Stimulated activated memory B cell treated with anti-CD40 and anti-IgM and Interleukin-4, amounts not matched to agents 10 μg/mL and 1 μg/mL and 100 μg/mL, for 72 hours (primary cell): ENCODE results near the gene SCUBE1.

Experiments
- ATAC-seq: fragments of 150-1000 bp; cut with Tn5 transposase; 2 replicates; pipeline ENCODE4 v1.10.0; 2021
- H3K27ac Mint-ChIP-seq: one replicate; pipeline ENCODE4 v1.8.0; 2022; ENCODE audit warnings: mild to moderate bottlenecking, mixed read lengths
- H3K27me3 Mint-ChIP-seq: one replicate; pipeline ENCODE4 v1.8.0; 2022; ENCODE audit warnings: mixed read lengths
- H3K36me3 Mint-ChIP-seq: one replicate; pipeline ENCODE4 v1.8.0; 2022; ENCODE audit warnings: mixed read lengths
- H3K4me1 Mint-ChIP-seq: one replicate; pipeline ENCODE4 v1.8.0; 2022; ENCODE audit warnings: mixed read lengths
- H3K4me3 Mint-ChIP-seq: one replicate; pipeline ENCODE4 v1.8.0; 2022; ENCODE audit warnings: mild to moderate bottlenecking, moderate library complexity, mixed read lengths
- H3K9me3 Mint-ChIP-seq: one replicate; pipeline ENCODE4 v1.8.0; 2022; ENCODE audit warnings: mixed read lengths

The SCUBE1 gene

GRCh38 chr22:43242627-43243026, 100.5 kb downstream of the SCUBE1 start:
- no peak overlapping the region for H3K4me3 Mint-ChIP-seq
- no peak overlapping the region for H3K27ac Mint-ChIP-seq
- peaks cover 69% of the 10 kb centered on the region for H3K27me3 Mint-ChIP-seq
- no peak for ATAC-seq
- H3K36me3 Mint-ChIP-seq: no peaks in the 10 kb centered on the region
- peaks cover 10% of the 10 kb centered on the region for H3K4me1 Mint-ChIP-seq
- no peaks in the 10 kb centered on the region for H3K9me3 Mint-ChIP-seq

GRCh38 chr22:43241699-43242386, 101.3 kb downstream of the SCUBE1 start:
- Mint-ChIP-seq H3K27ac (no peak overlapping the region), H3K36me3 (no peaks in the 10 kb centered on the region), H3K27me3 (peaks cover 69% of the 10 kb centered on the region), H3K4me1 (peaks cover 12% of the 10 kb centered on the region), H3K4me3 (no peak overlapping the region), H3K9me3 (no peaks in the 10 kb centered on the region)
- no peak for ATAC-seq

- H3K9me3 Mint-ChIP-seq: no peaks in the 10 kb centered on the region
- H3K27me3 Mint-ChIP-seq: peaks cover 69% of the 10 kb centered on the region
- ATAC-seq: no peak
- H3K27ac Mint-ChIP-seq: no peak overlapping the region
- H3K4me1 Mint-ChIP-seq: peaks cover 12% of the 10 kb centered on the region
- no peak overlapping the region for H3K4me3 Mint-ChIP-seq
- no peaks in the 10 kb centered on the region for H3K36me3 Mint-ChIP-seq
Observed at GRCh38 chr22:43241138-43241597, 102.0 kb downstream of the SCUBE1 start.

GRCh38 chr22:43240614-43241013, 102.6 kb downstream of the SCUBE1 start:
- H3K27me3 Mint-ChIP-seq: peaks cover 69% of the 10 kb centered on the region
- no peak overlapping the region for H3K27ac Mint-ChIP-seq

GRCh38 chr22:43239956-43240355, 103.2 kb downstream of the SCUBE1 start:
- no peaks in the 10 kb centered on the region for H3K36me3 Mint-ChIP-seq
- no peak overlapping the region for H3K4me3 Mint-ChIP-seq
- ATAC-seq: no peak
- no peaks in the 10 kb centered on the region for H3K9me3 Mint-ChIP-seq
- H3K27ac Mint-ChIP-seq: no peak overlapping the region
- H3K4me1 Mint-ChIP-seq: peaks cover 7% of the 10 kb centered on the region
- H3K27me3 Mint-ChIP-seq: peaks cover 68% of the 10 kb centered on the region

More at GRCh38 chr22:43240614-43241013, 102.6 kb downstream of the SCUBE1 start:
- H3K36me3 Mint-ChIP-seq: no peaks in the 10 kb centered on the region
- H3K4me3 Mint-ChIP-seq: no peak overlapping the region
- no peak for ATAC-seq
- H3K9me3 Mint-ChIP-seq: no peaks in the 10 kb centered on the region
- peaks cover 7% of the 10 kb centered on the region for H3K4me1 Mint-ChIP-seq

GRCh38 chr22:43239193-43239780, 103.9 kb downstream of the SCUBE1 start:
- Mint-ChIP-seq H3K27me3 (peaks cover 62% of the 10 kb centered on the region), H3K9me3 (no peaks in the 10 kb centered on the region), H3K4me3 (no peak overlapping the region), H3K27ac (no peak overlapping the region), H3K4me1 (peaks cover 7% of the 10 kb centered on the region), H3K36me3 (no peaks in the 10 kb centered on the region)
- ATAC-seq: no peak

GRCh38 chr22:43238526-43239006, 104.6 kb downstream of the SCUBE1 start:
- peaks cover 7% of the 10 kb centered on the region for H3K4me1 Mint-ChIP-seq

GRCh38 chr22:43237280-43237679, 105.9 kb downstream of the SCUBE1 start:
- Mint-ChIP-seq H3K36me3 (no peaks in the 10 kb centered on the region), H3K4me3 (no peak overlapping the region), H3K27ac (no peak overlapping the region), H3K4me1 (peaks cover 7% of the 10 kb centered on the region), H3K9me3 (no peaks in the 10 kb centered on the region), H3K27me3 (peaks cover 76% of the 10 kb centered on the region)
- ATAC-seq: no peak

More at GRCh38 chr22:43238526-43239006, 104.6 kb downstream of the SCUBE1 start:
- Mint-ChIP-seq H3K9me3 (no peaks in the 10 kb centered on the region), H3K36me3 (no peaks in the 10 kb centered on the region), H3K27ac (no peak overlapping the region), H3K27me3 (peaks cover 64% of the 10 kb centered on the region), H3K4me3 (no peak overlapping the region)
- no peak for ATAC-seq

- Mint-ChIP-seq H3K4me3 (no peak overlapping the region), H3K27me3 (peaks cover 77% of the 10 kb centered on the region), H3K27ac (no peak overlapping the region), H3K9me3 (no peaks in the 10 kb centered on the region), H3K4me1 (peaks cover 7% of the 10 kb centered on the region), H3K36me3 (no peaks in the 10 kb centered on the region)
- no peak for ATAC-seq
Observed at GRCh38 chr22:43236411-43237166, 106.6 kb downstream of the SCUBE1 start.

- peaks cover 14% of the 10 kb centered on the region for H3K4me1 Mint-ChIP-seq
- H3K27me3 Mint-ChIP-seq: peaks cover 80% of the 10 kb centered on the region
- no peaks in the 10 kb centered on the region for H3K36me3 Mint-ChIP-seq
- no peaks in the 10 kb centered on the region for H3K9me3 Mint-ChIP-seq
- H3K4me3 Mint-ChIP-seq: no peak overlapping the region
- no peak for ATAC-seq
- no peak overlapping the region for H3K27ac Mint-ChIP-seq
Observed at GRCh38 chr22:43235445-43236409, 107.4 kb downstream of the SCUBE1 start.

- Mint-ChIP-seq H3K36me3 (no peaks in the 10 kb centered on the region), H3K27ac (no peak overlapping the region), H3K4me1 (peaks cover 15% of the 10 kb centered on the region), H3K9me3 (no peaks in the 10 kb centered on the region), H3K27me3 (peaks cover 79% of the 10 kb centered on the region), H3K4me3 (no peak overlapping the region)
- no peak for ATAC-seq
Observed at GRCh38 chr22:43234264-43234988, 108.7 kb downstream of the SCUBE1 start.

- no peak for ATAC-seq
- peaks cover 15% of the 10 kb centered on the region for H3K4me1 Mint-ChIP-seq
- H3K9me3 Mint-ChIP-seq: no peaks in the 10 kb centered on the region
- no peak overlapping the region for H3K27ac Mint-ChIP-seq
- no peak overlapping the region for H3K4me3 Mint-ChIP-seq
- H3K36me3 Mint-ChIP-seq: no peaks in the 10 kb centered on the region
- peaks cover 83% of the 10 kb centered on the region for H3K27me3 Mint-ChIP-seq
Observed at GRCh38 chr22:43233529-43233928, 109.6 kb downstream of the SCUBE1 start.

GRCh38 chr22:43232445-43232844, 110.7 kb downstream of the SCUBE1 start:
- Mint-ChIP-seq H3K36me3 (no peaks in the 10 kb centered on the region), H3K27me3 (peaks cover 79% of the 10 kb centered on the region), H3K4me3 (no peak overlapping the region), H3K27ac (no peak overlapping the region), H3K4me1 (peaks cover 8% of the 10 kb centered on the region), H3K9me3 (no peaks in the 10 kb centered on the region)
- no peak for ATAC-seq

GRCh38 chr22:43231724-43232034, 111.5 kb downstream of the SCUBE1 start:
- Mint-ChIP-seq H3K27ac (no peak overlapping the region), H3K4me1 (peaks cover 8% of the 10 kb centered on the region), H3K9me3 (no peaks in the 10 kb centered on the region), H3K4me3 (no peak overlapping the region), H3K36me3 (no peaks in the 10 kb centered on the region), H3K27me3 (peaks cover 71% of the 10 kb centered on the region)
- ATAC-seq: no peak
